Activated B cell treated with CpG ODN at 0.5 μM for 24 hours (primary cell): ENCODE results near the gene SCIN. TPM values are rescaled to one million over a fixed set of nuclear protein-coding genes. Genes with fewer than 3 reads are reported as not detected.
"Not testable (repeated sequence)": the region's sequence is repeated elsewhere in the genome, so short reads cannot be mapped to it uniquely, and the experiment has no call there.

Experiments used
- ATAC-seq: fragments of 200-7000 bp; cut with Tn5 transposase; one replicate; pipeline ENCODE4 v1.10.0; 2021; ENCODE audit warnings: low read depth, mild to moderate bottlenecking, moderate library complexity
- CTCF ChIA-PET: fragments of 350-600 bp; sonication (Branson Sonifier 250); formaldehyde crosslinking; loops from one replicate; lab custom pipeline; 2021; ENCODE audit warnings: antibody characterized with exemption; lab: Charles Lee
- POLR2A ChIA-PET: fragments of 350-600 bp; sonication (Branson Sonifier 250); formaldehyde crosslinking; loops from one replicate; lab custom pipeline; 2021; ENCODE audit warnings: antibody characterized with exemption; lab: Charles Lee
- DNase-seq: peaks from one replicate; pipeline ENCODE4 v3.0.0; 2022
- H3K27ac Mint-ChIP-seq: one replicate; pipeline ENCODE4 v1.8.0; 2020; ENCODE audit warnings: mixed read lengths
- H3K27me3 Mint-ChIP-seq: one replicate; pipeline ENCODE4 v1.8.0; 2021; ENCODE audit warnings: mixed read lengths
- H3K36me3 Mint-ChIP-seq: one replicate; pipeline ENCODE4 v1.8.0; 2021; ENCODE audit warnings: low read depth, mixed read lengths
- H3K4me1 Mint-ChIP-seq: one replicate; pipeline ENCODE4 v1.8.0; 2021; ENCODE audit warnings: mixed read lengths
- H3K4me3 Mint-ChIP-seq: one replicate; pipeline ENCODE4 v1.8.0; 2020; ENCODE audit warnings: mild to moderate bottlenecking, mixed read lengths
- H3K9me3 Mint-ChIP-seq: one replicate; pipeline ENCODE4 v1.8.0; 2020; ENCODE audit warnings: mixed read lengths
- intact Hi-C: fragments of 100-400 bp; cut with micrococcal nuclease; formaldehyde crosslinking; loops from one replicate; pipeline ENCODE4 v1.15.1; 2024
- total RNA-seq: library from RNA; stranded (reverse); gene quantifications from 2 replicates; pipeline ENCODE4 v1.2.3, GENCODE V29; 2022
- TF ChIP-seq, protein P1 (sequence below): fragments of 200-600 bp; IDR thresholded peaks from one replicate; pipeline ENCODE4 v1.8.0; 2022; ENCODE audit warnings: antibody characterized with exemption, mild to moderate bottlenecking

Gene SCIN
- total RNA-seq, 1 donor from 2014 or later: not detected

DNA sequence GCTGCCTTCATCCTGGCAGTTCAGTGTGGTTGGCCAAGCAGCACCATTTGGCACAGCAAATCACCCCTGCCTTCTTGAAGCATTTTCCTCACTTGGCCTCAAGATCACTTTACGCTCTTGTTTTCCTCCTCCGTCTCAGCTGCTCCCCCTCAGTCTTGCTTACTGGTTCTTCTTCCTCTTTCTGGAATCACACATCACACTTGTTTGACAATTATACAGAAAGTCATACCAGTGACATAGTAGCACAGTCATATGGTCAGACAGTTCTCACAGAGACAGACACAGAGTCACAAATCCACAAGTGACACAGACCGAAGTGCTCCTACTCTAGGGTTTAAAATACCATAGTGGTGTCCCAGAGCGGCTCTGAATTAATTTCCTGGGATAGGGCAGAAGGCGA is 73.1 kb downstream of the SCIN start:
- POLR2A ChIA-PET: no interaction called here
- TF ChIP-seq, protein P1, sequence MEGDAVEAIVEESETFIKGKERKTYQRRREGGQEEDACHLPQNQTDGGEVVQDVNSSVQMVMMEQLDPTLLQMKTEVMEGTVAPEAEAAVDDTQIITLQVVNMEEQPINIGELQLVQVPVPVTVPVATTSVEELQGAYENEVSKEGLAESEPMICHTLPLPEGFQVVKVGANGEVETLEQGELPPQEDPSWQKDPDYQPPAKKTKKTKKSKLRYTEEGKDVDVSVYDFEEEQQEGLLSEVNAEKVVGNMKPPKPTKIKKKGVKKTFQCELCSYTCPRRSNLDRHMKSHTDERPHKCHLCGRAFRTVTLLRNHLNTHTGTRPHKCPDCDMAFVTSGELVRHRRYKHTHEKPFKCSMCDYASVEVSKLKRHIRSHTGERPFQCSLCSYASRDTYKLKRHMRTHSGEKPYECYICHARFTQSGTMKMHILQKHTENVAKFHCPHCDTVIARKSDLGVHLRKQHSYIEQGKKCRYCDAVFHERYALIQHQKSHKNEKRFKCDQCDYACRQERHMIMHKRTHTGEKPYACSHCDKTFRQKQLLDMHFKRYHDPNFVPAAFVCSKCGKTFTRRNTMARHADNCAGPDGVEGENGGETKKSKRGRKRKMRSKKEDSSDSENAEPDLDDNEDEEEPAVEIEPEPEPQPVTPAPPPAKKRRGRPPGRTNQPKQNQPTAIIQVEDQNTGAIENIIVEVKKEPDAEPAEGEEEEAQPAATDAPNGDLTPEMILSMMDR: no peak
- Mint-ChIP-seq H3K27me3 (peaks cover 2% of the 10 kb centered on the region), H3K4me1 (peaks cover 7% of the 10 kb centered on the region), H3K36me3 (no peaks in the 10 kb centered on the region), H3K4me3 (no peak overlapping the region), H3K9me3 (no peaks in the 10 kb centered on the region), H3K27ac (no peak overlapping the region)
- CTCF ChIA-PET: no interaction called here
- no peak for DNase-seq
- peak; percentile 58 for ATAC-seq
- intact Hi-C loops: no loop called here

DNA sequence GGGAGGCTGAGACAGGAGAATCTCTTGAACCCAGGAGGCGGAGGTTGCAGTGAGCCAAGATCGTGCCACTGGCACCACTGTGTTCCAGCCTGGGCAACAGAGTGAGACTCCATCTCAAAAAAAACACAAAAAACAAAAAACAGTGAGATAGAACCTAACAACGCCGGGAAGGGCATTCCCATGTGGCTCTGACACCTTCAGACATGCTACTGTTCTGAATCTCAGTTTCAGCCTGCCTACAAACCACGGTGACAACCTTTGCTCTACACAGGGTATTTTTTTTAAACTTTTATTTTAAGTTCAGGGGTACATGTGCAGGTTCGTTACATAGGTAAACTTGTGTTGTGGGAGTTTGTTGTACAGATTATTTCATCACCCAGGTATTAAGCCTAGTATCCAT is 74.7 kb downstream of the SCIN start:
- H3K4me1 Mint-ChIP-seq, POLR2A ChIA-PET, H3K36me3 Mint-ChIP-seq, DNase-seq, CTCF ChIA-PET, H3K27me3 Mint-ChIP-seq, H3K27ac Mint-ChIP-seq, ATAC-seq, H3K9me3 Mint-ChIP-seq, intact Hi-C loops, H3K4me3 Mint-ChIP-seq: not testable (repeated sequence)

DNA sequence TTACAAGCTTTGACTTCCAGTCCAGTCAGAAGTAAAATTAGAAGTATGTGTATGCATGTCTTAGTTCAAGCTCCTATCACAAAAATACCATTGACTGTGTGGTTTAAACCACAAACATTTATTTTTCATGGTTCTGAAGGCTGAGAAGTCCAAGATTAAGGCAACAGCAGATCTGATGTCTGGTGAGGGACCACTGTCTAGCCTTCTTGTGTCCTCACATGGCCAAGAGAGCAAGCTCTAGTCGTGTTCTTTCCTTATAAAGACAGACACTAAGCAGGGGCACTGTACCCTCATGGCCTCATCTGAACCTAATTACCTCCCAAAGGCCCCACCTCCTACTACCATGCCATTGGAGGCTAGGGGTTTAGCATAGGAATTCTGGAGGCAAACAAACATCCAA is 75.6 kb downstream of the SCIN start:
- Mint-ChIP-seq H3K4me3 (no peak overlapping the region), H3K9me3 (no peaks in the 10 kb centered on the region), H3K4me1 (no peaks in the 10 kb centered on the region), H3K36me3 (no peaks in the 10 kb centered on the region), H3K27me3 (peaks cover 2% of the 10 kb centered on the region), H3K27ac (no peak overlapping the region)
- DNase-seq (no peak), ATAC-seq (no peak)
- CTCF ChIA-PET: no interaction called here
- TF ChIP-seq, protein P1: no peak
- POLR2A ChIA-PET: no interaction called here
- intact Hi-C loops: no loop called here

DNA sequence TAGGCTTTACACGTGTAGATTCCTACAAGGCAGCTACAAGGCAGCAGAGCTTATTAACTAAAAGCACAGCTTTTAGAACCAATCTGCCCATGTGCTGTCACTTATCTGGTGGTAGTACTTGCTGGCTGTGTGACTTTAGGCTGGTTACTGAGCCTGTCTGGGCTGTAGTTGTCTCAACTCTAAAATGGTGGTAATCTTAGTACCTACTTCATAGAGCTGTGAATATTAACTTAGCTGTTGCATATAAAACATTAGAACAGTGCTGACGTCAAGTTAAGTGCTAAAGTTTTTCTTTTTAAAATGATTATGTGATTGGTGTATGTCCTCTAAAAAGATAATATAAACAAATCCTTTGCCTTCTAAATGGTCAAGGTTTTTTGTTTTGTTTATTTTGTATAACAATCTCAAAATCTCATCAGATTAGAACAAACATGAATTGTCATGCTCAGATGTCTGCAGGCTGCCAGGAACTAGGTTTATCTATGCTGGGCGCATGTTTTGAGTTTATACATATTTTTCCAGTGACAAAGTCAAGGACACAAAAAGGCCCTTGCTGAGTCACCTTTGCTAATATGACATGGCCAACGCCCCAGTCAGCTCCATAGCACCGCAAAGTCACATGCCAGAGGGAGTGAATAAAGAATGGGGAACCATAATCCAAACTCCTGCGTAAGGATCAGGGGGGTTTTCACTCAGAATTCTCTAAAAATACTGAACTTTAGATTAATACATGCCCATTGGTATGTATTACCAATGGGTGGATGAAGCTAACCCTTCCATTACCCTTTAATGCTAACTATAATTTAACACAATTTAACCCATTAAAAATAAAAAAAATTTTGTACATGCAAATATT is 77.1 kb downstream of the SCIN start:
- no peaks in the 10 kb centered on the region for H3K9me3 Mint-ChIP-seq
- H3K27ac Mint-ChIP-seq: no peak overlapping the region
- TF ChIP-seq, protein P1: no peak
- peaks cover 2% of the 10 kb centered on the region for H3K27me3 Mint-ChIP-seq
- H3K4me1 Mint-ChIP-seq: no peaks in the 10 kb centered on the region
- DNase-seq: no peak
- H3K36me3 Mint-ChIP-seq: no peaks in the 10 kb centered on the region
- intact Hi-C loops: no loop called here
- ChIA-PET CTCF (no interaction called here), POLR2A (no interaction called here)
- H3K4me3 Mint-ChIP-seq: no peak overlapping the region
- no peak for ATAC-seq

DNA sequence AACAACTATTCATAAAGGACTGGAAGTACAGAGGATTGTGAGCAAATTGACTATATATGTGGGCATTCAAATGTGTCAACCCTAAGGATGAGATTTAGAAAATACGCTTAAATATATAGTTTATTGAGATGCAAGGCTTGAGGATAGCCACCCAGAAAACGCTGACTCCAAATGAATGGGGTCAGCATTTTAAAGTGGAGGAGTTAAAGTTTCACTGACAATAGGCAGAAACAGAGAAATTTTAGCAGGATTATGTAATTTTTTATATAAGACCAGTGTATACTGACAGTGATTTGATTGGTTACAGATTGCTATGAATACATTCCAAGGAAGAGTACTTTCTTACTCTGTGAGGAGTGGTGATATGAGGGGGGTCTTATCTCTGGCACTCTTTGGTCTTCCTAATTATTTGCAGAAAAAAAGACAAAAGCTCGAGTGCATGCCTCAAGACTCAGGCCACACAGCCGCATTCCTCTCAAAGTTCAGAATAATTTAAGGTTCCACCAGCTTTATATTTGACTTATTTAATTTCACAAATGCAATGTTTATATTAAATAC is 78.3 kb downstream of the SCIN start:
- POLR2A ChIA-PET: no interaction called here

More for the DNA sequence above, 78.3 kb downstream of the SCIN start:
- peaks cover 2% of the 10 kb centered on the region for H3K27me3 Mint-ChIP-seq
- H3K4me3 Mint-ChIP-seq: no peak overlapping the region
- H3K9me3 Mint-ChIP-seq: no peaks in the 10 kb centered on the region
- ATAC-seq (no peak), DNase-seq (no peak)
- no peaks in the 10 kb centered on the region for H3K4me1 Mint-ChIP-seq
- TF ChIP-seq, protein P1: no peak
- H3K27ac Mint-ChIP-seq: no peak overlapping the region
- intact Hi-C loops: no loop called here
- CTCF ChIA-PET: no interaction called here
- H3K36me3 Mint-ChIP-seq: no peaks in the 10 kb centered on the region
